HepG2 (cell line): Measurements from ENCODE around the gene NABP1. TPM values are rescaled to one million over a fixed set of nuclear protein-coding genes. Genes with fewer than 3 reads are reported as not detected.

Experiments used
- ATAC-seq: fragments of 200-7000 bp; cut with Tn5 transposase; 3 replicates; pipeline ENCODE4 v1.9.1; 2020; ENCODE audit warnings: mild to moderate bottlenecking, moderate library complexity
- BruUV-seq: library from RNA; stranded (reverse); fragments of 400-500 nt; replicated peaks from 2 replicates; lab custom pipeline; 2021; lab: Mats Ljungman, UMichigan
- CTCF ChIA-PET: fragments of 300-600 bp; formaldehyde crosslinking; extraction: SDS; loops from one replicate; lab custom pipeline; 2021; ENCODE audit warnings: low total read pairs, inconsistent platforms, low intra/inter-chr PET ratio; lab: Yijun Ruan, JAX
- POLR2A ChIA-PET: fragments of 350-600 bp; sonication (Branson Sonifier 250); formaldehyde crosslinking; loops from one replicate; lab custom pipeline; 2020; ENCODE audit warnings: antibody characterized with exemption, inconsistent platforms; lab: Yijun Ruan, JAX
- DNase-seq: peaks from one replicate; pipeline ENCODE4 v3.0.0-alpha.2; 2015; ENCODE audit warnings: low spot score
- FAIRE-seq: peaks from 3 replicates; lab custom pipeline; 2011; peaks lifted over from hg19 to GRCh38; lab: Jason Lieb, UNC
- H2AFZ ChIP-seq: one replicate; pipeline ENCODE4 v1.6.1; 2011; ENCODE audit warnings: low read length, inconsistent platforms
- H3K27ac ChIP-seq: fragments of 300-600 bp; 3 replicates; pipeline ENCODE4 v1.8.0; 2011; ENCODE audit warnings: mixed run types, mild to moderate bottlenecking, mixed read lengths, low read length, inconsistent platforms; ENCODE audit not compliant: insufficient read depth; ENCODE audit errors: extremely low read length
- H3K27me3 ChIP-seq, 2 experiments: fragments of 200-600 bp in 1 of 2; 2 replicates in 1 of 2; 3 replicates in 1 of 2; pipeline versions ENCODE4 v1.6.0 to v1.8.0; 2011; ENCODE audit warnings: low read length in 2 of 2, mild to moderate bottlenecking in 2 of 2, moderate library complexity in 2 of 2, inconsistent platforms in 1 of 2; ENCODE audit not compliant: insufficient read depth in 2 of 2, control insufficient read depth in 1 of 2
- H3K36me3 ChIP-seq, 2 experiments: fragments of 200-600 bp in 1 of 2; replicated peaks in 1 of 2; 2 replicates in 1 of 2; 3 replicates in 1 of 2; pipeline versions ENCODE4 v1.5.1 to v1.8.0; 2011; ENCODE audit warnings: low read length in 2 of 2, inconsistent platforms in 1 of 2; ENCODE audit not compliant: insufficient read depth in 2 of 2, control insufficient read depth in 1 of 2
- H3K4me1 ChIP-seq: 2 replicates; pipeline ENCODE4 v1.5.1; 2012; ENCODE audit warnings: low read length, inconsistent platforms; ENCODE audit not compliant: insufficient read depth
- H3K4me2 ChIP-seq: 2 replicates; pipeline ENCODE4 v1.6.0; 2011; ENCODE audit warnings: low read depth, low read length, inconsistent platforms
- H3K4me3 ChIP-seq, 3 experiments: fragments of 200-600 bp in 1 of 3; sonication (generic), shearing (Covaris generic) in 1 of 3; replicated peaks in 1 of 3; 2 replicates each; pipeline ENCODE4 v1.5.1; 2011 to 2016; ENCODE audit warnings: low read length in 3 of 3, inconsistent platforms in 2 of 3, low read depth in 2 of 3, mild to moderate bottlenecking in 2 of 3, control low read depth in 1 of 3, mixed read lengths in 1 of 3; ENCODE audit not compliant: insufficient read depth in 1 of 3
- H3K79me2 ChIP-seq: one replicate; pipeline ENCODE4 v1.6.1; 2011; ENCODE audit warnings: low read length, inconsistent platforms; ENCODE audit not compliant: insufficient read depth
- H3K9ac ChIP-seq: 2 replicates; pipeline ENCODE4 v1.6.0; 2011; ENCODE audit warnings: mild to moderate bottlenecking, low read depth, low read length, inconsistent platforms; ENCODE audit not compliant: insufficient read depth
- H3K9me3 ChIP-seq: 2 replicates; pipeline ENCODE4 v1.5.1; 2012; ENCODE audit warnings: mild to moderate bottlenecking, low read length
- H4K20me1 ChIP-seq: 2 replicates; pipeline ENCODE4 v1.6.0; 2011; ENCODE audit warnings: inconsistent platforms, mild to moderate bottlenecking, low read length, moderate library complexity; ENCODE audit not compliant: insufficient read depth
- MAFF ChIP-seq: IDR thresholded peaks from 2 replicates; pipeline ENCODE4 v1.6.1; 2011; ENCODE audit warnings: low read depth, low read length, improper control_type of control experiment
- MAFK ChIP-seq, 2 experiments: IDR thresholded peaks in 1 of 2; conservative IDR thresholded peaks in 1 of 2; 2 replicates each; pipeline ENCODE4 v1.6.1; 2011; ENCODE audit warnings: improper control_type of control experiment in 2 of 2, low read length in 2 of 2
- NCOA1 ChIP-seq: sonication (generic); formaldehyde crosslinking; IDR thresholded peaks from 2 replicates; pipeline ENCODE4 v1.9.0; 2021; ENCODE audit warnings: missing genetic modification reagents
- NFE2L1 ChIP-seq: sonication (generic); formaldehyde crosslinking; IDR thresholded peaks from 2 replicates; pipeline ENCODE4 v1.4.0; 2020; ENCODE audit warnings: missing genetic modification reagents, mild to moderate bottlenecking, borderline replicate concordance
- NPAS2 ChIP-seq: sonication (generic); formaldehyde crosslinking; IDR thresholded peaks from 2 replicates; pipeline ENCODE4 v1.8.0; 2022; ENCODE audit warnings: mild to moderate bottlenecking, missing genetic modification reagents, borderline replicate concordance
- TCF7L2 ChIP-seq: IDR thresholded peaks from 2 replicates; pipeline ENCODE4 v1.6.1; 2011; ENCODE audit warnings: mild to moderate bottlenecking, low read depth, low read length, moderate library complexity
- ZNF24 ChIP-seq: fragments of 450-650 bp; IDR thresholded peaks from 2 replicates; pipeline ENCODE4 v1.6.1; 2017; ENCODE audit warnings: antibody characterized with exemption, mild to moderate bottlenecking
- WGBS: methylation state at CpG from one replicate; pipeline ENCODE4 v1.1.6; 2017; ENCODE audit warnings: low lambda C conversion rate; 5-methylcytosine and 5-hydroxymethylcytosine counted together
- in situ Hi-C: cut with HindIII; loops from 2 replicates; pipeline ENCODE4 v1.10.0; 2017; ENCODE audit warnings: low pct_unique_long_range_greater_than_20kb; ENCODE audit not compliant: extremely low pct_ligation_motif_present
- intact Hi-C: fragments of 100-400 bp; cut with micrococcal nuclease; formaldehyde crosslinking; loops from one replicate; pipeline ENCODE4 v1.10.0; 2022; ENCODE audit not compliant: unreplicated experiment
- polyA plus RNA-seq, 8 experiments: library from polyadenylated mRNA; depleted of rRNA in 3 of 8; stranded (reverse) in 7 of 8; unstranded in 1 of 8; fragments of >200 nt; fragmentation: Illumina TruSeq in 4 of 8; extraction: Trizol in 4 of 8; gene quantifications; 2 replicates each; pipeline versions ENCODE4 v1.2.1 to v1.2.3, GENCODE V29; 2011 to 2016; ENCODE audit warnings: low read depth in 4 of 8, missing spikeins in 1 of 8, mixed read lengths in 1 of 8; ENCODE audit not compliant: insufficient read depth in 1 of 8
- total RNA-seq, 5 experiments: library from RNA; depleted of rRNA; stranded (reverse); fragments of >200 nt; fragmentation: Illumina TruSeq; extraction: Trizol; gene quantifications; 2 replicates each; pipeline ENCODE4 v1.2.3, GENCODE V29; 2016; ENCODE audit warnings: low read depth in 1 of 5

Gene NABP1
- total and polyA plus RNA-seq, 2 of the 13 experiments (the other 11 are each of a cell fraction or from before 2014, with no cell fraction given), result 14.9 to 19.8 TPM

DNA sequence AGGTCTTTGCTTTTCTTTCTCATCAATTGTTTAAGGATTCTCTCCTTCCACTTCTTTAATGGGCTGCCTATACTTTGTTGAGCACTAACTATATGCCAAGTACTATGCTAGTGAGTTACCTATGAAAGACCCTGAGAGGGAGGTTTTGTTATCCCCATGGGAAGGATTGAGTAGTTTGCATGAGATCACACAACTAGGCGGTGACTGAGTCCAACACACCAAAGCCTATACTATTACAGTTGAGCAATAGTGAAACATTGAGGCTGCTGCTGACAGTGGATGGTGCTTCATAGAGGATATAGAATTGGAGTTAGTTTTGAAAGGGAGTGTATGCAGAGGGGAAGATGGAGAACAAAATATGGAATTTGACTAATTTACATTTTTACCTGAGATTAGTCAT lies 15.8 kb downstream of the NABP1 start:
- no peak overlapping the region for H3K27ac ChIP-seq
- FAIRE-seq, result no peak

DNA sequence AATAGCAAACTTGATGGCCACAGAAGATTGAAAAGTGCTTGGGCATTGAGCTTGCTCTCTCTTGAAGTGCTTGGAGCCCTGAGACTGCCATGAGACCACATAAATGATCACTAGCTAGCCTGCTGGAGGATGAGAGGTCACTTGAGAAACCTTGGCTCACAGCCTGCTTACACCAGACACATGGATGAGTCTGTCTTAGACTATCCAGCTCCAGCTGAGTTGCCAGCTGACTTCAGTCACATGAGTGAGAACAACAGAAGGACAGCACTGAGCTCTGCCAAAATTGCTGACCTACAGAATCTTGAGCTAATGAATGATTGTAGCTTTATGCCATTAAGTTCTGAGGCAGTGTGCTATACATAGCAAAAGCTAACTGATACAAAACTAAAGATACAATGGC lies 18.1 kb downstream of the NABP1 start:
- intact Hi-C loops, result no loop called here
- H3K27me3 ChIP-seq, result no peaks in the 10 kb centered on the region
- DNase-seq, result no peak
- in situ Hi-C loops, result no loop called here
- peaks cover 16% of the 10 kb centered on the region for H3K4me1 ChIP-seq
- H4K20me1 ChIP-seq, result no peaks in the 10 kb centered on the region
- BruUV-seq, result no TSS peak
- TF ChIP-seq MAFF (peak; percentile 55; the same call in 1 of the 2 replicates), MAFK (conservative IDR thresholded peaks at IDR 0.05 in 1 of 2, IDR thresholded peaks at IDR 0.05 in 1 of 2; ENCODE audit: low read length in 2 of 2) (peak; percentile 61 to 73), NFE2L1 (no peak)
- POLR2A ChIA-PET, result interaction anchor here (3.4 kb wide), 1 partner anchor 18 kb away, joined by 17 read pairs; the partner anchor contains the start of gene NABP1
- no peak overlapping the region for H3K9ac ChIP-seq
- ATAC-seq, result peak; percentile 23
- H3K79me2 ChIP-seq, result no peaks in the 10 kb centered on the region
- H2AFZ ChIP-seq, result no peak overlapping the region
- no peaks in the 10 kb centered on the region for H3K36me3 ChIP-seq
- FAIRE-seq, result no peak
- H3K27ac ChIP-seq, result no peak overlapping the region
- no peak overlapping the region for H3K4me3 ChIP-seq
- CTCF ChIA-PET, result no interaction called here
- H3K4me2 ChIP-seq, result no peak overlapping the region
- H3K9me3 ChIP-seq, result no peaks in the 10 kb centered on the region

More for the DNA sequence above, 15.8 kb downstream of the NABP1 start:
- intact Hi-C loops, result loop anchor here (5.0 kb wide), 2 partner anchors 56 to 526 kb away; no protein-coding TSS in a partner anchor
- Histone ChIP-seq H3K4me3 (no peak overlapping the region), H3K79me2 (no peaks in the 10 kb centered on the region), H3K36me3 (no peaks in the 10 kb centered on the region), H3K9ac (no peak overlapping the region), H2AFZ (no peak overlapping the region), H4K20me1 (no peaks in the 10 kb centered on the region), H3K9me3 (no peaks in the 10 kb centered on the region), H3K4me1 (peaks cover 36% of the 10 kb centered on the region), H3K27me3 (no peaks in the 10 kb centered on the region), H3K4me2 (no peak overlapping the region)
- no peak for DNase-seq
- in situ Hi-C loops, result loop anchor here (5.0 kb wide), 1 partner anchor 126 kb away; no protein-coding TSS in a partner anchor
- CTCF ChIA-PET, result interaction anchor here (5.9 kb wide), 1 partner anchor 128 kb away, joined by 58 read pairs; no protein-coding TSS in a partner anchor
- no TSS peak for BruUV-seq
- POLR2A ChIA-PET, result no interaction called here
- 94% methylated on average over 1 of the region's 1 CpG for WGBS
- no peak for ATAC-seq
- TF ChIP-seq NPAS2 (CRISPR knock-in tag), result no peak
- TF ChIP-seq ZNF24, result no peak
- TF ChIP-seq TCF7L2, result no peak
- TF ChIP-seq NCOA1 (CRISPR knock-in tag), result no peak
